NT2/D1 (cell line): ENCODE results near the gene RPS27A.
"Not testable (repeated sequence)": the region's sequence is repeated elsewhere in the genome, so short reads cannot be mapped to it uniquely, and the experiment has no call there.

Experiments
- DNase-seq: peaks from one replicate; pipeline ENCODE4 v3.0.0-alpha.2; 2011; ENCODE audit warnings: low read depth, low spot score
- H3K27me3 ChIP-seq: 2 replicates; pipeline ENCODE4 v1.6.0; 2011; ENCODE audit warnings: mild to moderate bottlenecking; ENCODE audit not compliant: insufficient read length, insufficient read depth
- H3K36me3 ChIP-seq: 2 replicates; pipeline ENCODE4 v1.6.1; 2011; ENCODE audit warnings: mild to moderate bottlenecking, low read length, mixed read lengths; ENCODE audit not compliant: insufficient read depth, insufficient read length
- H3K4me1 ChIP-seq: 2 replicates; pipeline ENCODE4 v1.5.1; 2011; ENCODE audit not compliant: insufficient read depth, insufficient read length
- H3K4me3 ChIP-seq: 2 replicates; pipeline ENCODE4 v1.5.1; 2011; ENCODE audit warnings: low read depth; ENCODE audit not compliant: insufficient read length
- H3K9ac ChIP-seq: 2 replicates; pipeline ENCODE4 v1.6.0; 2011; ENCODE audit warnings: low read depth; ENCODE audit not compliant: insufficient read length
- H3K9me3 ChIP-seq: 2 replicates; pipeline ENCODE4 v1.5.1; 2011; ENCODE audit warnings: mild to moderate bottlenecking, low read length; ENCODE audit not compliant: insufficient read depth
- SUZ12 ChIP-seq: IDR thresholded peaks from 2 replicates; pipeline ENCODE4 v1.6.1; 2011; ENCODE audit not compliant: insufficient read length, insufficient read depth; ENCODE audit errors: extremely low read depth
- YY1 ChIP-seq: IDR thresholded peaks from 2 replicates; pipeline ENCODE4 v1.6.1; 2011; ENCODE audit not compliant: insufficient read length, insufficient read depth
- ZNF274 ChIP-seq: IDR thresholded peaks from 2 replicates; pipeline ENCODE4 v1.6.1; 2011; ENCODE audit warnings: mild to moderate bottlenecking, low read depth, low read length

The RPS27A gene

DNA sequence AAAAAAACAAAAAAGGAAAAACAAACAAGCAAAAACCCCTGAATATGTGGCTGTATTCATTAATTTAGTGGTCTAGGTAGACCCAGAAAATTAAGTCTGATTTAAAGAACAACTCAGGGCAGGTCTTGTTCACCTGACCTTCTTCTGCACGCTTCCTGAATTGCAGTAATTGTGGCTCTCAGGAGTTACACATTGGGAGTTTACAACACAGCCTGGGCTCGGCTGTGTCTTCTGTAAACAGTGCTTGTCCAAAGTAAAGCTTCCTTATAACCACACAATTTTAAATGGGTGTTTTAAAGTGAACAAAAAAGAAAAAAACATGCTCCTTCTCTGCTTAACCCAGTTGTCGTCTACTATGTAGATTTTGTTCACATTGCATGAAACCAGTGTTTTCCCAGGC, 44.8 kb downstream of the RPS27A start:
- DNase-seq: no peak
- Histone ChIP-seq H3K36me3 (no peaks in the 10 kb centered on the region), H3K9ac (no peak overlapping the region), H3K27me3 (no peaks in the 10 kb centered on the region), H3K9me3 (no peaks in the 10 kb centered on the region), H3K4me3 (no peak overlapping the region), H3K4me1 (no peaks in the 10 kb centered on the region)
- no peak for TF ChIP-seq SUZ12
- no peak for TF ChIP-seq ZNF274
- no peak for TF ChIP-seq YY1

DNA sequence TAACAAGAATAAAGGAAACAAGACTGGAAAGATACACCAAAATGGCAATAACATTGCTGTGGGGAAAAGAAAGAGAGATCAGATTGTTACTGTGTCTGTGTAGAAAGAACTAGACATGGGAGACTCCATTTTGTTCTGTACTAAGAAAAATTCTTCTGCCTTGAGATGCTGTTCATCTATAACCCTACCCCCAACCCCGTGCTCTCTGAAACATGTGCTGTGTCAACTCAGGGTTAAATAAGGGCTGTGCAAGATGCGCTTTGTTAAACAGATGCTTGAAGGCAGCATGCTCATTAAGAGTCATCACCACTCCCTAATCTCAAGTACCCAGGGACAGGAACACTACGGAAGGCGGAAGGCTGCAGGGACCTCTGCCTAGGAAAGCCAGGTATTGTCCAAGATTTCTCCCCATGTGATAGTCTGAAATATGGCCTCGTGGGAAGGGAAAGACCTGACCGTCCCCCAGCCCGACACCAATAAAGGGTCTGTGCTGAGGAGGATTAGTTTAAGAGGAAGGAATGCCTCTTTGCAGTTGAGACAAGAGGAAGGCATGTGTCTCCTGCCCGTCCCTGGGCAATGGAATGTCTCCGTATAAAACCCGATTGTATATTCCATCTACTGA, 46.8 kb downstream of the RPS27A start:
- not testable (repeated sequence) for H3K27me3 ChIP-seq, H3K4me3 ChIP-seq, H3K9me3 ChIP-seq, H3K4me1 ChIP-seq, H3K36me3 ChIP-seq, DNase-seq
- H3K9ac ChIP-seq: peak overlapping the region; percentile 32

DNA sequence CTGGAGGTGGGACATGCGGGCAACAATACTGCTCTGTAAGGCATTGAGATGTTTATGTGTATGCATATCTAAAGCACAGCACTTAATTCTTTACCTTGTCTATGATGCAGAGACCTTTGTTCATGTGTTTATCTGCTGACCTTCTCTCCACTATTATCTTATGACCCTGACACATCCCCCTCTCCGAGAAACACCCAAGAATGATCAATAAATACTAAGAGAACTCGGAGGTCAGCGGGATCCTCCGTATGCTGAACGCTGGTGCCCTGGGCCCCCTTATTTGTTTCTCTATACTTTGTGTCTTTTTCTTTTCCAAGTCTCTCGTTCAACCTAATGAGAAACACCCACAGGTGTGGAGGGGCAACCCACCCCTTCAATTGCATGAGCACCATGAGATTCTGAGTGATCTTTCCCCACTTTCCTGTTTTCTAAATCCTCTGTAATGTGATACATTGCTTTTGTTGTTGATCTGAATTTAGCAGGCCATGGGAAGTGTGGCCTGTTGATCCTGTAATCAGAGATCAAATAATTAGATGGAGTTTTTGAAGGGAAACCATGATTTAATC, 47.5 kb downstream of the RPS27A start:
- not testable (repeated sequence) for H3K4me1 ChIP-seq, DNase-seq, H3K9me3 ChIP-seq, H3K36me3 ChIP-seq, H3K27me3 ChIP-seq, H3K9ac ChIP-seq, H3K4me3 ChIP-seq

DNA sequence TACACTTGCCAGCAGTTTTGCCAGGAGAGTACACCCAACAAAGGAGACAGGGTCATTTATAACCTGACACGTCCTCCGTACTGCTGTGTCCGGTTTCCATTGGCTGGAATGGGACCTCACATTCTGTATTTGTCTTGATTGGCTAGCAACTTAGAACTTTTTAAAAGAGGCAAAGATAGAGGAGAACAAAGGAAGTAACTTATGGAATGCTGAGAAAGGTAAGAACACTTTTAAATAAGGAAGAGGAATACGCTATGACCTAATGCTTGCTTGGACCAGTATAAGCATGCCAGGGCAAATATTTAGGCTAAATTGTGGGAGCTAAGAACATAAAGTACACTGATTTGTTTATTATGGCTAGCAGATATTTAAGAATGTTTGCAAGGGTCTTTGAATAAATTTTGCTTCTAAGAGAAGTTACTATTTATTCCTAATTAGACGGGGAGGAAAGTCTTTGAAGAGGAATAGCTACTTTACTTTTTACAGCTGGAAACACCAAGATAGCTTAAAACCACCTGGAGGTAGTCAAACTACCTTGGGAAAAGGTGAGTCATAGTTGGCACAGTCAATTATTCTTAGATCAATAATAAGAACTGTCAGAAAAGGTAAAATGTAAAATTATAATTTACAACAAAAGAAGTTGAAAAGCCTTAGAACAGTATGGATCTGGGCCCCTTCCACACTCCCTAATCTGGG, 48.5 kb downstream of the RPS27A start:
- not testable (repeated sequence) for H3K9me3 ChIP-seq, H3K4me1 ChIP-seq, H3K9ac ChIP-seq, H3K27me3 ChIP-seq, H3K4me3 ChIP-seq, DNase-seq, H3K36me3 ChIP-seq

DNA sequence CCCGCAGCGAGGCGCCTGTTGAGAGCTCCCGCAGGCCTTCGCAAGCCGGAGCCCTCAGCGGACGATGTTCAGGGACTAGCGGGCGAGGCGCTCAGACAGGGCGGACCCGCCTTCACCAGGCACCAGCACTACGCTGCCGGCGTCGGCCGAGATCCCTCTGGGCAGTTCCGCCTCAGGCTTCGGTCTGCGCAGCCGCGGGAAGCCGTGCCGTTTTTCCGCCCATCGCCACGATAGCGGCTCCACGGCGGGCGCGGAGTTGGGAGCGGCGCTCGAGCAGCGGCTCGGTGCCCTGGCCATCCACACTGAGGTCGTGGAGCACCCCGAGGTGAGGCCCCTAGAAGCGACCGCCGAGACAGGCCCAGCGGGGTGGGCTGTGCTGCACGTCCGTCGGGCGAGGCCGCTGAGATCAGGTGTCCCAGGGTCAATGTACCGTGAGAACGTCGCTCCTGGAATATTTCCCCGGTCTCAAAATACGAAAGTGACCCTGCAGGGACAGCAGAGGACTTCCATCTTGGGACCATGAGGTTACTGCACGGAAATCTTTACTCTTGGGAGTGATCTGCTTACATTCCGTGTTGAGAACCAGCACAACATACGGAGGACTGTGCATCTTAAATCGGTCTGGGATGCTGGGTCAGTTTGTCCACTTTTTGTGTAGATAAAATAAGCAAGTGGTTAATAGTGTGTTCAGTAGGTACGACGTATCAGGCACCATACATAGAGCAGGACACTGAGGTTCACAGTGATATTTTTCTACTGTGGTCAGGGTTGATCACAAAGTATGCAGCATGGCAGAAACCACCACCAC, 49.8 kb downstream of the RPS27A start:
- TF ChIP-seq YY1 (no peak), ZNF274 (no peak)
- Histone ChIP-seq H3K27me3 (no peaks in the 10 kb centered on the region), H3K9me3 (no peaks in the 10 kb centered on the region), H3K4me3 (peak overlapping the region; percentile 68), H3K36me3 (no peaks in the 10 kb centered on the region), H3K4me1 (no peaks in the 10 kb centered on the region), H3K9ac (peak overlapping the region; percentile 93)
- peak; percentile 72 for DNase-seq

DNA sequence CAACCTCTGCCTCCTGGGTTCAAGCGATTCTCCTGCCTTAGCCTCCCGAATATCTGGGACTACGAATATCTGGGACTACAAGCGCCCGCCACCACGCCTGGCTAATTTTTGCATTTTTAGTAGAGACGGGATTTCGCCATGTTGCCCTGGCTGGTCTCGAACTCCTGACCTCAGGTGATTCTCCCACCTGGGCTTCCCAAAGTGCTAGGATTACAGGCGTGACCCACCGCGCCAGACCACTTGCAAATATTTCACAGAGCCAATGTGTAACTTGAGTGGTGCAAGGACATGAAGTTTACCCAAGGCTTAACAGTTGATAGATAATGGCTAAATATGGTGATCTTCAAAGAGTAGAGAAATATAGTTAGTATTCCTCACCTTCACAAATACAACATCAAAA, 50.6 kb downstream of the RPS27A start:
- no peak overlapping the region for H3K9ac ChIP-seq
- no peaks in the 10 kb centered on the region for H3K27me3 ChIP-seq
- no peaks in the 10 kb centered on the region for H3K36me3 ChIP-seq
- TF ChIP-seq SUZ12: no peak
- TF ChIP-seq ZNF274: no peak
- no peak for TF ChIP-seq YY1
- DNase-seq: no peak
- H3K4me1 ChIP-seq: no peaks in the 10 kb centered on the region
- no peak overlapping the region for H3K4me3 ChIP-seq
- H3K9me3 ChIP-seq: no peaks in the 10 kb centered on the region
